ENCODE results near the gene POSTN. TPM values are rescaled to one million over a fixed set of nuclear protein-coding genes. Genes with fewer than 3 reads are reported as not detected.

Gene POSTN
- total and polyA plus RNA-seq, 2 of the 8 experiments (the other 6 are each of a cell fraction or from before 2014, with no cell fraction given), result 0.30 to 0.74 TPM

DNA sequence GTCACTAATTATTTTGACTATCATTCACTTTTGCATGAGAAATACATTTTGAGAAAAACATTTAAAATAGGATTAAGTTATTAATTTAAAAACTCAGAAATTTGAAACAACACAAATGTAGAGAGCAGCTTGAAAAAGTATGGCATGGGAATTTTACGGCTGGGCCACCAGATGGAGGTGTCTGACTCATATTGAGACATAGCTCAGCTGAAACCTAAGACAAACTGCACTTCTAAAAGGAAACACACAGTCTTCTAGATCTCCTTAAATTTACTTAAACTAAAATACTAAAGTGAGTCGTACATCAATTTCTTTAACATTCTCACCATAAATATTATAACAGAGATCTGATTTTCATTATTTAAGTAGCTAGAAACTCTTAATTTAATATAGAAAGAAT lies 41.9 kb upstream of the POSTN start:
- no peak overlapping the region for H2AFZ ChIP-seq (ENCODE audit: low read length)
- TF ChIP-seq SRF (IDR thresholded peaks at IDR 0.05; ENCODE audit: low read depth, low read length) (no peak), ZNF274 (IDR thresholded peaks at IDR 0.05; ENCODE audit: borderline replicate concordance, extremely low read depth, low read length) (no peak), MAFK (IDR thresholded peaks at IDR 0.05; ENCODE audit: low read depth, low read length) (no peak), RAD21 (IDR thresholded peaks at IDR 0.05 in 1 of 2, conservative IDR thresholded peaks at IDR 0.05 in 1 of 2; ENCODE audit: low read depth in 2 of 2, low read length in 2 of 2) (peak; percentile 61 to 72), SUZ12 (IDR thresholded peaks at IDR 0.05; ENCODE audit: low read length) (no peak), POU5F1 (IDR thresholded peaks at IDR 0.05; ENCODE audit: low read depth, low read length) (no peak)
- TF ChIP-seq, protein P1, sequence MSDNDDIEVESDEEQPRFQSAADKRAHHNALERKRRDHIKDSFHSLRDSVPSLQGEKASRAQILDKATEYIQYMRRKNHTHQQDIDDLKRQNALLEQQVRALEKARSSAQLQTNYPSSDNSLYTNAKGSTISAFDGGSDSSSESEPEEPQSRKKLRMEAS (IDR thresholded peaks at IDR 0.05), result no peak

More for the DNA sequence above, 41.9 kb upstream of the POSTN start:
- Histone ChIP-seq H3K4me1 (replicated peaks in 1 of 4; ENCODE audit: control insufficient read depth in 3 of 4, insufficient read depth in 4 of 4, low read length in 3 of 4) (no peaks in the 10 kb centered on the region; a peak in 1 of 7 replicates), H4K5ac (ENCODE audit: insufficient read length, low read depth, low read length) (no peak overlapping the region), H3K79me1 (ENCODE audit: low read depth, low read length) (no peaks in the 10 kb centered on the region), H3K79me2 (ENCODE audit: control insufficient read depth in 1 of 2, insufficient read depth in 2 of 2, low read length in 2 of 2) (no peaks in the 10 kb centered on the region), H2BK5ac (ENCODE audit: low read depth, low read length) (no peak overlapping the region), H3K4ac (replicated peaks; ENCODE audit: insufficient read length, low read depth, low read length) (no peak overlapping the region), H3K4me2 (ENCODE audit: insufficient read depth in 1 of 2, low read depth in 2 of 2, low read length in 2 of 2) (no peak overlapping the region), H4K20me1 (replicated peaks in 1 of 2; ENCODE audit: control insufficient read depth in 1 of 2, insufficient read depth in 2 of 2, low read length in 2 of 2) (no peaks in the 10 kb centered on the region), H3K23me2 (ENCODE audit: low read depth, low read length) (no peaks in the 10 kb centered on the region), H3K36me3 (ENCODE audit: control insufficient read depth in 2 of 4, insufficient read depth in 4 of 4, low read length in 3 of 4) (peaks cover 0 to 26% (median 10%) of the 10 kb centered on the region in 4 experiments; a peak in 5 of 8 replicates), H3K18ac (ENCODE audit: extremely low read depth, low read length) (no peak overlapping the region), H3K14ac (ENCODE audit: insufficient read length) (no peak overlapping the region), H3K9me3 (ENCODE audit: insufficient read depth in 2 of 2, low read depth in 1 of 2, low read length in 1 of 2) (no peaks in the 10 kb centered on the region), H2BK20ac (ENCODE audit: low read length) (no peak overlapping the region), H4K8ac (ENCODE audit: extremely low read depth, insufficient read depth, low read length) (no peak overlapping the region), H3K27ac (ENCODE audit: low read depth, low read length) (no peak overlapping the region), H3K9ac (replicated peaks in 1 of 4; ENCODE audit: extremely low read depth in 1 of 4, low read depth in 3 of 4, low read length in 3 of 4) (no peak overlapping the region), H2BK15ac (ENCODE audit: low read length) (no peak overlapping the region), H2BK12ac (ENCODE audit: low read depth, low read length) (no peak overlapping the region), H2AK5ac (ENCODE audit: low read depth, low read length) (no peak overlapping the region), H2BK120ac (replicated peaks; ENCODE audit: low read depth, low read length) (no peak overlapping the region), H3K4me3 (ENCODE audit: extremely low read depth in 1 of 4, insufficient read depth in 2 of 4, low read depth in 3 of 4, low read length in 4 of 4) (no peak overlapping the region), H3K27me3 (replicated peaks in 1 of 4; ENCODE audit: control insufficient read depth in 3 of 4, extremely low read depth in 1 of 4, insufficient read depth in 3 of 4, low read length in 3 of 4) (peaks cover 0 to 1% (median 0%) of the 10 kb centered on the region in 4 experiments; a peak in 1 of 7 replicates), H3K56ac (replicated peaks; ENCODE audit: insufficient read length, low read depth, low read length) (no peak overlapping the region), H3K23ac (ENCODE audit: insufficient read length) (no peak overlapping the region), H4K91ac (replicated peaks; ENCODE audit: insufficient read length, low read length) (no peak overlapping the region)
- DNase-seq (ENCODE audit: low read depth in 1 of 2, low spot score in 2 of 2) (no peak), FAIRE-seq (peak; percentile 55)
- 34% methylated on average over 2 of the region's 2 CpGs; no CpG with 5 or more reads in 1 of the 2 experiments for WGBS, 2 experiments (ENCODE audit: extremely low coverage in 1 of 2, insufficient coverage in 1 of 2, insufficient read length in 1 of 2, insufficient replicate concordance in 2 of 2, low coverage in 1 of 2, low lambda C conversion rate in 2 of 2, missing lambda C conversion rate in 1 of 2)
- CTCF ChIA-PET (ENCODE audit: partially characterized antibody), result interaction anchor here (0.5 to 3.3 kb wide), 10 partner anchors 14 to 890 kb away, joined by 3 to 15 read pairs (median 4); partner anchors contain the start of gene TRPC4
- POLR2A ChIA-PET (ENCODE audit: partially characterized antibody), result no interaction called here

All from H1 (cell line).